ENCODE measurements around the gene BLVRA.

DNA sequence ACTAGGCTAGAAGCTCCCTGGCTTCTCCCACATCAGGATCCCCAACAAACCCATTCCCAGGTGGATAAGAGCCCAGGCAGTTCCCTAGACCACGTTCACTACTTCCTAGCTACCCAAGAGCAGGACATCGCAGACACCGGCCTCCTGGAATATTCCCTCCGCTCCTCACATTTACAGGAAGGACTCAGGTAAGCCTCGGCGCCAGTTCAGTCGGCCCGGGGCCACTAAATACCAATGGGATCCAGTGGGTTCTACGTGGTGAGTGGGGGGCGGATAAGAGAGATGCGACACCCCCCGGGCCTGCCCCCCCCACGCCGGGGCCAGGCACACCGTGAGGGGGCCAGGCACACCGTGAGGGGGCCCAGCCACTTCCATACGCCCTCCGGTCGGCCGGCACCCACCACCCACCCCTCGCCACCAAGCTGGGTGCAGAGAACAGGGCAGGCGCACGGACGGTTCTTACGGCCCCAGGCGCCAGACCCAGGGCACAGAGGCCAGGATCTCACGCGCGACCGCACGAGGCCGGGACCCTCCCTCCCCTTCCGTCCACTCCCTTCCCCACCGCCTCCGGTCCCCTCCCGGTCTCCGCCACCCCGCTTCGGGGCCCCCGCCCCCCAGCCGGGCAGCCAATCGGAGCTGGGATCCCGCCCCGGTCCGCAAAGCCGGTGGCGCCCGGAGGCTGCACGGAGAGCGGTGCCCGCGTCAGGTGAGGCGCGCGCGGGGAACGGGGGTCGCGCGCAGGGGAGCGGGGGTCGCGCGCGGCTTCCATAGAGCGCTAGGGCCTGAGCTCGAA, at the start of gene BLVRA:
- TF ChIP-seq, protein P1, sequence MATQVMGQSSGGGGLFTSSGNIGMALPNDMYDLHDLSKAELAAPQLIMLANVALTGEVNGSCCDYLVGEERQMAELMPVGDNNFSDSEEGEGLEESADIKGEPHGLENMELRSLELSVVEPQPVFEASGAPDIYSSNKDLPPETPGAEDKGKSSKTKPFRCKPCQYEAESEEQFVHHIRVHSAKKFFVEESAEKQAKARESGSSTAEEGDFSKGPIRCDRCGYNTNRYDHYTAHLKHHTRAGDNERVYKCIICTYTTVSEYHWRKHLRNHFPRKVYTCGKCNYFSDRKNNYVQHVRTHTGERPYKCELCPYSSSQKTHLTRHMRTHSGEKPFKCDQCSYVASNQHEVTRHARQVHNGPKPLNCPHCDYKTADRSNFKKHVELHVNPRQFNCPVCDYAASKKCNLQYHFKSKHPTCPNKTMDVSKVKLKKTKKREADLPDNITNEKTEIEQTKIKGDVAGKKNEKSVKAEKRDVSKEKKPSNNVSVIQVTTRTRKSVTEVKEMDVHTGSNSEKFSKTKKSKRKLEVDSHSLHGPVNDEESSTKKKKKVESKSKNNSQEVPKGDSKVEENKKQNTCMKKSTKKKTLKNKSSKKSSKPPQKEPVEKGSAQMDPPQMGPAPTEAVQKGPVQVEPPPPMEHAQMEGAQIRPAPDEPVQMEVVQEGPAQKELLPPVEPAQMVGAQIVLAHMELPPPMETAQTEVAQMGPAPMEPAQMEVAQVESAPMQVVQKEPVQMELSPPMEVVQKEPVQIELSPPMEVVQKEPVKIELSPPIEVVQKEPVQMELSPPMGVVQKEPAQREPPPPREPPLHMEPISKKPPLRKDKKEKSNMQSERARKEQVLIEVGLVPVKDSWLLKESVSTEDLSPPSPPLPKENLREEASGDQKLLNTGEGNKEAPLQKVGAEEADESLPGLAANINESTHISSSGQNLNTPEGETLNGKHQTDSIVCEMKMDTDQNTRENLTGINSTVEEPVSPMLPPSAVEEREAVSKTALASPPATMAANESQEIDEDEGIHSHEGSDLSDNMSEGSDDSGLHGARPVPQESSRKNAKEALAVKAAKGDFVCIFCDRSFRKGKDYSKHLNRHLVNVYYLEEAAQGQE (IDR thresholded peaks at IDR 0.05; ENCODE audit: insufficient read depth in 1 of 2, low read depth in 2 of 2, low read length in 2 of 2), result no peak
- no peak for TF ChIP-seq POLR2AphosphoS5 (IDR thresholded peaks at IDR 0.05; ENCODE audit: low read depth, low read length)
- TF ChIP-seq SIN3A (IDR thresholded peaks at IDR 0.05; ENCODE audit: borderline replicate concordance, insufficient read depth, low read length), result no peak
- no peak for TF ChIP-seq TAF1 (IDR thresholded peaks at IDR 0.05; ENCODE audit: borderline replicate concordance, insufficient read depth, low read length)

All from PFSK-1 (cell line).